T-cell (primary cell): ENCODE results near the gene P4HB. TPM values are rescaled to one million over a fixed set of nuclear protein-coding genes. Genes with fewer than 3 reads are reported as not detected.

ENCODE experiments used
- ATAC-seq, 4 experiments: fragments of 200-7000 bp in 3 of 4; fragments of 150-1000 bp in 1 of 4; cut with Tn5 transposase; replicated peaks in 1 of 4; 1 replicate in 3 of 4; 2 replicates in 1 of 4; pipeline ENCODE4 v1.10.0; 2021; ENCODE audit warnings: moderate library complexity in 3 of 4, mild to moderate bottlenecking in 2 of 4, moderate number of reproducible peaks in 1 of 4
- CTCF ChIA-PET, 2 donors: fragments of 300-600 bp; sonication (Branson Sonifier 250); formaldehyde crosslinking; loops; one replicate each; lab custom pipeline; 2022; ENCODE audit warnings: antibody characterized with exemption in 2 of 2; lab: Charles Lee
- POLR2A ChIA-PET, 2 donors: fragments of 300-600 bp; sonication (Branson Sonifier 250); formaldehyde crosslinking; loops; one replicate each; lab custom pipeline; 2022; ENCODE audit warnings: antibody characterized with exemption in 2 of 2; lab: Charles Lee
- DNase-seq, 35 experiments: peaks; one replicate each; pipeline versions ENCODE4 v3.0.0 to v3.0.0-alpha.2; 2013 to 2023
- H3K27ac ChIP-seq: one replicate; pipeline ENCODE4 v1.5.1; 2013; ENCODE audit warnings: low read length
- H3K27me3 ChIP-seq, 2 experiments: replicated peaks in 1 of 2; 1 replicate in 1 of 2; 2 replicates in 1 of 2; pipeline versions ENCODE4 v1.6.1 to v1.7.0; 2013; ENCODE audit warnings: low read length in 1 of 2, mixed read lengths in 1 of 2; ENCODE audit not compliant: control insufficient read depth in 2 of 2, insufficient read depth in 2 of 2; ENCODE audit errors: extremely low read depth in 1 of 2
- H3K36me3 ChIP-seq, 2 donors: 1 replicate in 1 of 2; 2 replicates in 1 of 2; pipeline versions ENCODE4 v1.6.1 to v1.7.0; 2013; ENCODE audit warnings: low read length in 1 of 2; ENCODE audit not compliant: control insufficient read depth in 2 of 2, insufficient read depth in 1 of 2; ENCODE audit errors: extremely low read depth in 1 of 2
- H3K4me1 ChIP-seq, 2 experiments: 1 replicate in 1 of 2; 2 replicates in 1 of 2; pipeline versions ENCODE4 v1.6.1 to v1.7.0; 2013; ENCODE audit warnings: low read length in 2 of 2, mixed read lengths in 1 of 2; ENCODE audit not compliant: insufficient read depth in 2 of 2, control insufficient read depth in 1 of 2; ENCODE audit errors: extremely low read depth in 1 of 2
- H3K4me3 ChIP-seq, 2 donors: 1 replicate in 1 of 2; 2 replicates in 1 of 2; pipeline versions ENCODE4 v1.5.1 to v1.7.0; 2013; ENCODE audit warnings: mild to moderate bottlenecking in 2 of 2, low read length in 1 of 2, moderate library complexity in 1 of 2; ENCODE audit not compliant: control insufficient read depth in 1 of 2; ENCODE audit errors: extremely low read depth in 1 of 2
- H3K9me3 ChIP-seq: 2 replicates; pipeline ENCODE4 v1.7.0; 2013
- H3K27ac Mint-ChIP-seq, 2 donors: one replicate each; pipeline ENCODE4 v1.8.0; 2020 to 2021; ENCODE audit warnings: mild to moderate bottlenecking in 2 of 2, mixed read lengths in 2 of 2
- H3K27me3 Mint-ChIP-seq, 2 donors: one replicate each; pipeline ENCODE4 v1.8.0; 2021 to 2022; ENCODE audit warnings: mixed read lengths in 2 of 2
- H3K36me3 Mint-ChIP-seq: one replicate; pipeline ENCODE4 v1.8.0; 2021; ENCODE audit warnings: mixed read lengths
- H3K4me1 Mint-ChIP-seq, 3 donors: one replicate each; pipeline ENCODE4 v1.8.0; 2020 to 2022; ENCODE audit warnings: mixed read lengths in 3 of 3, mild to moderate bottlenecking in 1 of 3
- H3K4me3 Mint-ChIP-seq, 3 donors: one replicate each; pipeline ENCODE4 v1.8.0; 2020 to 2022; ENCODE audit warnings: mild to moderate bottlenecking in 3 of 3, mixed read lengths in 3 of 3, moderate library complexity in 3 of 3
- H3K9me3 Mint-ChIP-seq, 3 donors: one replicate each; pipeline ENCODE4 v1.8.0; 2020 to 2022; ENCODE audit warnings: mixed read lengths in 3 of 3
- WGBS: methylation state at CpG from one replicate; pipeline ENCODE4 v1.1.5; 2013; ENCODE audit warnings: missing lambda C conversion rate; ENCODE audit not compliant: insufficient coverage; 5-methylcytosine and 5-hydroxymethylcytosine counted together
- total RNA-seq, 35 experiments: library from RNA in 6 of 35; stranded (reverse) in 6 of 35; fragments of 120-200 nt in 1 of 35; gene quantifications; one replicate each; pipeline versions ENCODE4 v1.2.1 to v1.2.4 and lab custom pipeline; 2013 to 2026

P4HB gene
- total RNA-seq, 5 donors from 2014 or later (not counting 1 experiment from before 2014, with no cell fraction given) = 228 to 324 (median 269) TPM

GRCh38 chr17:81839301-81839700, 21.0 kb downstream of the P4HB start:
- Mint-ChIP-seq H3K36me3 (peaks cover 4% of the 10 kb centered on the region), H3K4me3 (no peak overlapping the region), H3K4me1 (no peaks in the 10 kb centered on the region), H3K27ac (no peak overlapping the region), H3K9me3 (no peaks in the 10 kb centered on the region), H3K27me3 (no peaks in the 10 kb centered on the region)
- 90% methylated on average over 15 of the region's 15 CpGs for WGBS
- H3K4me1 ChIP-seq = peaks cover 0 to 2% of the 10 kb centered on the region in 2 experiments
- CTCF ChIA-PET = no interaction called here
- H3K36me3 ChIP-seq = peaks cover 6 to 17% of the 10 kb centered on the region in 2 donors
- POLR2A ChIA-PET = no interaction called here
- ATAC-seq = no peak
- no peak overlapping the region for H3K4me3 ChIP-seq
- DNase-seq = no peak
- no peak overlapping the region for H3K27ac ChIP-seq
- H3K9me3 ChIP-seq = no peaks in the 10 kb centered on the region
- no peaks in the 10 kb centered on the region for H3K27me3 ChIP-seq

GRCh38 chr17:81838753-81839255, 21.5 kb downstream of the P4HB start:
- Histone ChIP-seq H3K9me3 (no peaks in the 10 kb centered on the region), H3K4me3 (no peak overlapping the region), H3K4me1 (peaks cover 0 to 7% of the 10 kb centered on the region in 2 experiments), H3K27me3 (no peaks in the 10 kb centered on the region), H3K27ac (no peak overlapping the region), H3K36me3 (peaks cover 1 to 12% of the 10 kb centered on the region in 2 donors)
- WGBS = 67% methylated on average over 11 of the region's 17 CpGs
- no peak for ATAC-seq
- Mint-ChIP-seq H3K4me1 (peaks cover 0 to 2% (median under 1%) of the 10 kb centered on the region in 3 donors), H3K27me3 (no peaks in the 10 kb centered on the region), H3K9me3 (no peaks in the 10 kb centered on the region), H3K4me3 (no peak overlapping the region), H3K27ac (no peak overlapping the region), H3K36me3 (peaks cover 4% of the 10 kb centered on the region)
- no peak for DNase-seq
- ChIA-PET POLR2A (no interaction called here), CTCF (no interaction called here)

- H3K36me3 Mint-ChIP-seq = no peaks in the 10 kb centered on the region
- ATAC-seq (no peak), DNase-seq (no peak)
- H3K27ac ChIP-seq = no peak overlapping the region
- ChIA-PET CTCF (interaction anchor here in 1 of 2 donors (0.7 kb wide), 1 partner anchor 79 kb away, joined by 3 read pairs; no protein-coding TSS in a partner anchor), POLR2A (no interaction called here)
- 94% methylated on average over 9 of the region's 9 CpGs for WGBS
- H3K9me3 Mint-ChIP-seq = no peaks in the 10 kb centered on the region
- H3K4me3 ChIP-seq = no peak overlapping the region
- peaks cover under 1 to 4% (median 3%) of the 10 kb centered on the region in 3 donors for H3K4me1 Mint-ChIP-seq
- peaks cover 4 to 14% of the 10 kb centered on the region in 2 experiments for H3K4me1 ChIP-seq
- H3K27me3 ChIP-seq = no peaks in the 10 kb centered on the region
- no peak overlapping the region for H3K27ac Mint-ChIP-seq
- H3K36me3 ChIP-seq = peaks cover 0 to under 1% of the 10 kb centered on the region in 2 donors
- no peak overlapping the region for H3K4me3 Mint-ChIP-seq
- no peaks in the 10 kb centered on the region for H3K27me3 Mint-ChIP-seq
- no peaks in the 10 kb centered on the region for H3K9me3 ChIP-seq
Observed at GRCh38 chr17:81837641-81838040, 22.7 kb downstream of the P4HB start.

GRCh38 chr17:81834831-81835267, 25.5 kb downstream of the P4HB start, which contains the start of gene PPP1R27:
Gene PPP1R27, minus strand, starts transcription at chr17:81835050. Its CDS starts 97 bp downstream, at chr17:81834953.
- no peak for ATAC-seq
- Mint-ChIP-seq H3K27ac (peak within 1 kb of the TSS; percentile 79 to 84), H3K4me3 (peak within 1 kb of the TSS; percentile 77 to 88 (median 79)), H3K9me3 (no peaks in the 10 kb centered on the region), H3K4me1 (peaks cover 16 to 19% (median 17%) of the 10 kb centered on the region in 3 donors), H3K27me3 (no peaks in the 10 kb centered on the region), H3K36me3 (no peaks in the 10 kb centered on the region)
- H3K9me3 ChIP-seq = no peaks in the 10 kb centered on the region
- peaks cover 7 to 30% of the 10 kb centered on the region in 2 experiments for H3K4me1 ChIP-seq
- no peaks in the 10 kb centered on the region for H3K36me3 ChIP-seq
- peak within 1 kb of the TSS; percentile 48 to 68 for H3K4me3 ChIP-seq
- ChIA-PET CTCF (no interaction called here), POLR2A (no interaction called here)
- H3K27me3 ChIP-seq = no peaks in the 10 kb centered on the region
- peak within 1 kb of the TSS; percentile 87 for H3K27ac ChIP-seq
- no peak for DNase-seq
- 97% methylated on average over 26 of the region's 26 CpGs for WGBS

- no peak for DNase-seq
- Histone ChIP-seq H3K27ac (peak overlapping the region; percentile 87), H3K27me3 (no peaks in the 10 kb centered on the region), H3K36me3 (no peaks in the 10 kb centered on the region), H3K4me3 (peak overlapping the region; percentile 48 to 68), H3K4me1 (peaks cover 7 to 33% of the 10 kb centered on the region in 2 experiments), H3K9me3 (no peaks in the 10 kb centered on the region)
- no peaks in the 10 kb centered on the region for H3K36me3 Mint-ChIP-seq
- H3K27ac Mint-ChIP-seq = peak overlapping the region; percentile 79 to 84
- peak overlapping the region; percentile 77 to 88 (median 79) for H3K4me3 Mint-ChIP-seq
- H3K4me1 Mint-ChIP-seq = peaks cover 16 to 22% (median 20%) of the 10 kb centered on the region in 3 donors
- WGBS = 89% methylated on average over 31 of the region's 31 CpGs
- no peaks in the 10 kb centered on the region for H3K27me3 Mint-ChIP-seq
- ATAC-seq = no peak
- H3K9me3 Mint-ChIP-seq = no peaks in the 10 kb centered on the region
- ChIA-PET CTCF (no interaction called here), POLR2A (interaction anchor here in 1 of 2 donors (1.0 kb wide), 1 partner anchor 25 kb away, joined by 3 read pairs; no protein-coding TSS in a partner anchor)
Observed at GRCh38 chr17:81833921-81834830, 26.2 kb downstream of the P4HB start.

- WGBS = under 1% methylated on average over 58 of the region's 76 CpGs
- POLR2A ChIA-PET = interaction anchor here in 1 of 2 donors (1.0 kb wide), 1 partner anchor 26 kb away, joined by 3 read pairs; no protein-coding TSS in a partner anchor
- Histone ChIP-seq H3K27me3 (no peaks in the 10 kb centered on the region), H3K9me3 (no peaks in the 10 kb centered on the region), H3K4me1 (peaks cover 7 to 38% of the 10 kb centered on the region in 2 experiments), H3K36me3 (no peaks in the 10 kb centered on the region), H3K4me3 (peak within 1 kb of the TSS; percentile 68 to 72), H3K27ac (peak within 1 kb of the TSS; percentile 87)
- peak within 1 kb of the TSS; percentile 84 to 93 for H3K27ac Mint-ChIP-seq
- no peaks in the 10 kb centered on the region for H3K27me3 Mint-ChIP-seq
- H3K36me3 Mint-ChIP-seq = no peaks in the 10 kb centered on the region
- H3K9me3 Mint-ChIP-seq = no peaks in the 10 kb centered on the region
- DNase-seq = peak; percentile 81 to 97 (median 89)
- CTCF ChIA-PET = no interaction called here
- H3K4me3 Mint-ChIP-seq = peak within 1 kb of the TSS; percentile 85 to 88 (median 85)
- ATAC-seq = peak; percentile 81 to 89 (median 86)
- H3K4me1 Mint-ChIP-seq = peaks cover 16 to 24% (median 23%) of the 10 kb centered on the region in 3 donors
Observed at GRCh38 chr17:81833160-81833920, 27.0 kb downstream of the P4HB start, which contains the start of gene MCRIP1. Gene MCRIP1, minus strand, starts transcription at chr17:81833291. Its CDS starts 8,785 bp downstream, at chr17:81824506.
